Trophoblast cell (in vitro differentiated cells and primary cell): Measurements from ENCODE around the gene MAP1LC3B2.

ENCODE experiments used
- DNase-seq, 2 donors: peaks; one replicate each; pipeline ENCODE4 v3.0.0-alpha.2; 2016
- H2AFZ ChIP-seq: 2 replicates; pipeline ENCODE4 v1.6.1; 2013; ENCODE audit warnings: low read length, moderate library complexity, mild to moderate bottlenecking; ENCODE audit not compliant: insufficient read depth, poor library complexity
- H2AK5ac ChIP-seq: 2 replicates; pipeline ENCODE4 v1.6.1; 2013; ENCODE audit warnings: mild to moderate bottlenecking, low read length
- H2BK120ac ChIP-seq: 2 replicates; pipeline ENCODE4 v1.6.1; 2013; ENCODE audit warnings: low read length, mild to moderate bottlenecking, moderate library complexity; ENCODE audit not compliant: insufficient read depth, poor library complexity
- H2BK12ac ChIP-seq: 2 replicates; pipeline ENCODE4 v1.6.1; 2013; ENCODE audit warnings: mild to moderate bottlenecking, low read length, moderate library complexity
- H2BK5ac ChIP-seq: 2 replicates; pipeline ENCODE4 v1.6.1; 2013; ENCODE audit warnings: low read length, low read depth, moderate library complexity, mild to moderate bottlenecking; ENCODE audit not compliant: poor library complexity
- H3K14ac ChIP-seq: 2 replicates; pipeline ENCODE4 v1.6.1; 2013; ENCODE audit warnings: mild to moderate bottlenecking, low read length
- H3K18ac ChIP-seq: 2 replicates; pipeline ENCODE4 v1.6.1; 2013; ENCODE audit warnings: mild to moderate bottlenecking, low read length
- H3K23ac ChIP-seq: 2 replicates; pipeline ENCODE4 v1.6.1; 2013; ENCODE audit warnings: low read length
- H3K27ac ChIP-seq: 2 replicates; pipeline ENCODE4 v1.5.1; 2013; ENCODE audit warnings: low read depth, mild to moderate bottlenecking, inconsistent platforms, low read length, moderate library complexity
- H3K27me3 ChIP-seq: 2 replicates; pipeline ENCODE4 v1.6.1; 2013; ENCODE audit warnings: inconsistent platforms, mild to moderate bottlenecking, low read length, moderate library complexity; ENCODE audit not compliant: insufficient read depth
- H3K36me3 ChIP-seq, 2 experiments: 1 replicate in 1 of 2; 2 replicates in 1 of 2; pipeline ENCODE4 v1.6.1; 2013; ENCODE audit warnings: low read length in 2 of 2, mild to moderate bottlenecking in 2 of 2, moderate library complexity in 1 of 2; ENCODE audit not compliant: insufficient read depth in 2 of 2, control insufficient read depth in 1 of 2
- H3K4ac ChIP-seq: 2 replicates; pipeline ENCODE4 v1.6.1; 2013; ENCODE audit warnings: low read depth, mild to moderate bottlenecking, low read length, moderate library complexity
- H3K4me1 ChIP-seq, 2 experiments: 1 replicate in 1 of 2; 2 replicates in 1 of 2; pipeline ENCODE4 v1.6.1; 2013; ENCODE audit warnings: low read length in 2 of 2, mild to moderate bottlenecking in 2 of 2, moderate library complexity in 1 of 2; ENCODE audit not compliant: insufficient read depth in 2 of 2, control insufficient read depth in 1 of 2
- H3K4me2 ChIP-seq: 2 replicates; pipeline ENCODE4 v1.6.1; 2013; ENCODE audit warnings: inconsistent platforms, mild to moderate bottlenecking, low read length, moderate library complexity
- H3K4me3 ChIP-seq: 2 replicates; pipeline ENCODE4 v1.5.1; 2013; ENCODE audit warnings: mild to moderate bottlenecking, low read depth, low read length, inconsistent platforms
- H3K79me1 ChIP-seq: one replicate; pipeline ENCODE4 v1.6.1; 2013; ENCODE audit warnings: low read length
- H3K79me2 ChIP-seq: 2 replicates; pipeline ENCODE4 v1.6.1; 2013; ENCODE audit warnings: low read length, mild to moderate bottlenecking; ENCODE audit not compliant: control insufficient read depth, insufficient read depth, poor library complexity
- H3K9ac ChIP-seq: 2 replicates; pipeline ENCODE4 v1.6.1; 2013; ENCODE audit warnings: mild to moderate bottlenecking, low read length
- H3K9me3 ChIP-seq: 2 replicates; pipeline ENCODE4 v1.6.1; 2013; ENCODE audit warnings: low read depth, mild to moderate bottlenecking, control low read depth, inconsistent platforms, low read length; ENCODE audit not compliant: insufficient read depth
- H4K12ac ChIP-seq: 2 replicates; pipeline ENCODE4 v1.6.1; 2013; ENCODE audit warnings: low read depth, mild to moderate bottlenecking, low read length, moderate library complexity
- H4K8ac ChIP-seq: 2 replicates; pipeline ENCODE4 v1.6.1; 2013; ENCODE audit warnings: low read depth, mild to moderate bottlenecking, low read length, moderate library complexity
- H4K91ac ChIP-seq: one replicate; pipeline ENCODE4 v1.6.1; 2013; ENCODE audit warnings: low read depth, mild to moderate bottlenecking, low read length, moderate library complexity
- WGBS: extraction: QIAGEN DNeasy Blood & Tissue Kit; methylation state at CpG from one replicate; pipeline ENCODE4 v1.1.7; 2013; ENCODE audit warnings: missing lambda C conversion rate; ENCODE audit not compliant: insufficient read length, insufficient coverage; ENCODE audit errors: extremely low coverage; 5-methylcytosine and 5-hydroxymethylcytosine counted together

MAP1LC3B2 gene

DNA sequence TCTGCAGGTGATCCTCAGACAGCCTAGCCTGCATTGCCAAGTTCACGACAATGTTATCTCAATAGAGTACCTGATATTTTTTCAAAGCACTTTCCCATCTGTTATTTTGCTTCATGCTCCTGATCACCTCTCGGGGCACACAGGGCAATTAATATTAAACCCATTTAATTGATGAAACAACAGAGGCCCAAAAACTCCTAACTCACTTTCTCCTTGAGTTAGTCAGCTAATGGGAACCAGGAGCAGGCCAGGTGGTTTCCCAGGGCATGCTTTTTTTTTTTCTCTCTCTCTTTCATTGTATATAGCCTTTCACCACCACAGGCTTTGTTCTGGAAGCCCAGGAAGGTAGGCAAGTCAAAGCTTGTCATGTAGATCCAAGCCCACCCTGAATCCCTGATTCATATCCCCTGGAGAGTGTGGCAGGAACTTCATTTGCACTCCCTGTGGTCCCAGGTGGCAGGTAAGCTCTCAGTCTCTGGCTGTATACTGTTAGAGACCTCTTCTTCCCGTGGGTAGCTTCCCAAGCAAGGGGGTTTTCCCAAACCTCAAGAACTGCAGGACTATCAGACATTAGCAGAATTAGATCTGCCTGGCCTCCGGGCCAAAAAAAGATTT, 41.6 kb upstream of the MAP1LC3B2 start:
- Histone ChIP-seq H4K12ac (no peak overlapping the region), H3K36me3 (no peaks in the 10 kb centered on the region), H3K79me1 (no peaks in the 10 kb centered on the region), H2BK120ac (no peak overlapping the region), H2BK5ac (no peak overlapping the region), H3K79me2 (no peaks in the 10 kb centered on the region), H3K4me2 (no peak overlapping the region), H2AFZ (no peak overlapping the region), H2AK5ac (no peak overlapping the region), H3K9ac (no peak overlapping the region), H4K91ac (no peak overlapping the region), H2BK12ac (no peak overlapping the region), H3K27me3 (no peaks in the 10 kb centered on the region), H3K18ac (no peak overlapping the region), H3K4ac (no peak overlapping the region), H3K9me3 (no peaks in the 10 kb centered on the region), H3K4me3 (no peak overlapping the region), H4K8ac (no peak overlapping the region), H3K4me1 (peaks cover 5% of the 10 kb centered on the region in 2 experiments), H3K14ac (no peak overlapping the region), H3K27ac (no peak overlapping the region), H3K23ac (no peak overlapping the region)
- DNase-seq, result no peak
- WGBS, result no CpG with 5 or more reads among the region's 4 CpGs

DNA sequence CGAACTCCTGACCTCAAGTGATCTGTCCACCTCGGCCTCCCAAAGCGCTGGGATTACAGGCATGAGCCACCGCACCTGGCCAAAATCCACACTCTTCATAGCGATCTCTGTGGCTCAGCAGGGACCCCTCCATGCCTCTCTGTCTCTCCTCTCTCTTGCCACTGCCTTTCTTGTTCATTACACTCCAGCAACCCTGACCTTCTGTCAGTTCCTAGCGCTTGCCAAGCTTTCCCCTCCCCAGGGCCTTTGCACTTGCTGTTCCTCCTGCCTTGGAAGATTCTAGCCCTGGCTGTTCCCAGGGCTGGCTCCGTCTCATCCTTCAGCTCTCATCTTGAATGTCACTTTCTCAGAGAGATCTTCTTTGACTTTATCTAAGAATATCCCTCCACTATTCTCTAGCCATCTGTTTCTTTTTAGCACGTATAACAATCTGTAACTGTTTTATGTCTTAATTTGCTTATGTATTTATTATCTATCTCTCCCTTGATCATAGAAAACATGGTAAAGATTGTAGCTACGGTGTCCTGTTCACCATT, 38.9 kb upstream of the MAP1LC3B2 start:
- Histone ChIP-seq H2AFZ (no peak overlapping the region), H4K91ac (no peak overlapping the region), H3K36me3 (no peaks in the 10 kb centered on the region), H3K18ac (no peak overlapping the region), H2BK5ac (no peak overlapping the region), H3K27ac (no peak overlapping the region), H2BK12ac (no peak overlapping the region), H3K4me3 (no peak overlapping the region), H3K79me2 (no peaks in the 10 kb centered on the region), H3K14ac (no peak overlapping the region), H3K4ac (no peak overlapping the region), H3K4me1 (peaks cover 5 to 7% of the 10 kb centered on the region in 2 experiments), H3K27me3 (no peaks in the 10 kb centered on the region), H3K23ac (no peak overlapping the region), H3K9ac (no peak overlapping the region), H4K12ac (no peak overlapping the region), H4K8ac (no peak overlapping the region), H3K9me3 (no peaks in the 10 kb centered on the region), H3K4me2 (no peak overlapping the region), H2AK5ac (no peak overlapping the region), H3K79me1 (no peaks in the 10 kb centered on the region), H2BK120ac (no peak overlapping the region)
- no CpG with 5 or more reads among the region's 9 CpGs for WGBS
- DNase-seq, result no peak

DNA sequence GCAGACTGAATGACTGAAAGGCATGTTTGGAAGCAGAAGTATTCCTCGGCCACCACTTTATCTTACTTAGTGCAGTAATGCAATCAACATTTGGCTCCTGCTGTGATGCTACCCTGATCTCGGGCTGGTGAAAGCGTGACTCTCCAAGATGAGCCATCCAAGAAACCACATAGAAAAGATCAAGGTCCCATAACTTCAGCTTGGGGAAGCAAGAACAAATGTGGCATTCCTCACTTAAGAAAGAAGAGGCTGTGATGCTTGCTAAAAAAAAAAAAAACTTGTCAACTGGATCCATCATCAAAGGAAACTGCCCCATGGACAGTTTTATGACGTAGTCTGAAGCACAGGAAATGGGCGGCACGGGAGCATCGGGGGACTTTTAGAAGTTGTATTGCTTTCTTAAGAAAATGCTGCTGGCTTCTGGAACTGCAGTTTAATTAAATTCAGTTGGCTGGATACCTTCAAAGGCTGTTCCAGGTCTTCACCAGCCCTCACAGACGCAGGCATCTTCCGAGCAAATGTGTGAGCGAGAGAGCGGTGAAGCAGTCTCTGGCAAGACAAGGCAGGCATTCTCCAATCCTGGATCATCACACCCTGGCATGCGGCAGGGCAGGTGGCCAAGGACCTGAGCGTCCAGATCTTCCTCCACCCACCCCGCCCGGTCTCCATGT, 38.2 kb upstream of the MAP1LC3B2 start:
- no peaks in the 10 kb centered on the region for H3K27me3 ChIP-seq
- H2BK12ac ChIP-seq, result no peak overlapping the region
- no peak overlapping the region for H2AFZ ChIP-seq
- no peaks in the 10 kb centered on the region for H3K36me3 ChIP-seq
- H3K9me3 ChIP-seq, result no peaks in the 10 kb centered on the region
- H3K4me3 ChIP-seq, result no peak overlapping the region
- H3K79me1 ChIP-seq, result peaks cover 2% of the 10 kb centered on the region
- peaks cover 11 to 12% of the 10 kb centered on the region in 2 experiments for H3K4me1 ChIP-seq
- no peak overlapping the region for H2BK5ac ChIP-seq
- H3K18ac ChIP-seq, result no peak overlapping the region
- no peak overlapping the region for H3K23ac ChIP-seq
- no peak overlapping the region for H3K4me2 ChIP-seq
- no peak overlapping the region for H3K4ac ChIP-seq
- no CpG with 5 or more reads among the region's 15 CpGs for WGBS
- H3K14ac ChIP-seq, result no peak overlapping the region
- H2BK120ac ChIP-seq, result no peak overlapping the region
- DNase-seq, result peak; percentile 49 to 64
- H2AK5ac ChIP-seq, result no peak overlapping the region
- H3K9ac ChIP-seq, result no peak overlapping the region
- H4K91ac ChIP-seq, result no peak overlapping the region
- no peak overlapping the region for H4K12ac ChIP-seq
- no peak overlapping the region for H4K8ac ChIP-seq
- no peak overlapping the region for H3K27ac ChIP-seq
- no peaks in the 10 kb centered on the region for H3K79me2 ChIP-seq

DNA sequence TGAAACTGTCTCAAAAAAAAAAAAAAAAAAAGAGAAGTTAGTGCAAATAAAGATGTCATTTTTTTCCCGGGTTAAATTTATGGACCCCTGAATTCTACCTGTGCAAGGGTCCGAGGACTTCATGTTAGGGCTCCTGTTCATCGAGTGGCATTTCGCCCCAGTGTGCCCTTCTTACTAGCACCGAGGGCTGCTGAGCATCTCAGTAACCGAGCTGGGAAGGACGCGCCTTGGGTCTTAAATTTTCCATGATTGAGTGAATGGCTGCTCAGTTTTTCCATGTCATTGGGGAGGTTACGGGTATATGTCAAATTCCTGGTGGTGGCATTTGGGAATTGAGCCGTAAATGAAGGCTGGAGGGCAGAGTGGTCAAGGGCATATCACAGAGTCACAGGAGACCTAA, 34.9 kb upstream of the MAP1LC3B2 start:
- Histone ChIP-seq H3K4ac (no peak overlapping the region), H4K91ac (no peak overlapping the region), H3K18ac (no peak overlapping the region), H2AFZ (no peak overlapping the region), H3K4me3 (no peak overlapping the region), H3K9me3 (peaks cover 1% of the 10 kb centered on the region), H3K4me1 (peaks cover 11 to 12% of the 10 kb centered on the region in 2 experiments), H2AK5ac (no peak overlapping the region), H3K9ac (no peak overlapping the region), H3K79me1 (peaks cover 2% of the 10 kb centered on the region), H3K23ac (no peak overlapping the region), H3K27me3 (no peaks in the 10 kb centered on the region), H2BK5ac (no peak overlapping the region), H3K14ac (no peak overlapping the region), H2BK12ac (no peak overlapping the region), H3K27ac (no peak overlapping the region), H2BK120ac (no peak overlapping the region), H3K36me3 (no peaks in the 10 kb centered on the region), H3K79me2 (no peaks in the 10 kb centered on the region), H4K12ac (no peak overlapping the region), H3K4me2 (no peak overlapping the region), H4K8ac (no peak overlapping the region)
- no CpG with 5 or more reads among the region's 10 CpGs for WGBS
- no peak for DNase-seq
